ENCODE measurements around the gene FANCE. TPM values are rescaled to one million over a fixed set of nuclear protein-coding genes. Genes with fewer than 3 reads are reported as not detected.

FANCE gene
- total RNA-seq, 2 donors from 2014 or later: 1.8 to 3.7 TPM

GRCh38 chr6:35492258-35492973 is 40.3 kb downstream of the FANCE start:
- ATAC-seq (no peak), DNase-seq (no peak)
- intact Hi-C loops (cut with DNase I): no loop called here

- DNase-seq: no peak
- intact Hi-C loops (cut with DNase I): no loop called here
Observed at GRCh38 chr6:35492974-35493284, 40.8 kb downstream of the FANCE start.

GRCh38 chr6:35493307-35493983 is 41.3 kb downstream of the FANCE start:
- ATAC-seq (no peak), DNase-seq (no peak)
- intact Hi-C loops (cut with DNase I): no loop called here

More at GRCh38 chr6:35492974-35493284, 40.8 kb downstream of the FANCE start:
- no peak for ATAC-seq

- intact Hi-C loops (cut with DNase I): no loop called here
- ATAC-seq (no peak), DNase-seq (no peak)
Observed at GRCh38 chr6:35494161-35494563, 42.0 kb downstream of the FANCE start.

- ATAC-seq (no peak), DNase-seq (no peak)
- intact Hi-C loops (cut with DNase I): no loop called here
Observed at GRCh38 chr6:35495258-35496035, 43.3 kb downstream of the FANCE start.

- intact Hi-C loops (cut with DNase I): no loop called here
- ATAC-seq (peak; percentile 36 to 43), DNase-seq (peak; percentile 65)
Observed at GRCh38 chr6:35496036-35496840, 44.1 kb downstream of the FANCE start.

- ATAC-seq (peak; percentile 58 to 78), DNase-seq (peak; percentile 69)
- intact Hi-C loops (cut with DNase I): no loop called here
Observed at GRCh38 chr6:35496841-35497570, 44.9 kb downstream of the FANCE start, which contains the start of gene TEAD3. Gene TEAD3, minus strand, starts transcription at chr6:35497079.

- DNase-seq (peak; percentile 82), ATAC-seq (peak; percentile 38 to 65)
- intact Hi-C loops (cut with DNase I): no loop called here
Observed at GRCh38 chr6:35497571-35498421, 45.7 kb downstream of the FANCE start.

- no peak for DNase-seq
- intact Hi-C loops (cut with DNase I): no loop called here
- no peak for ATAC-seq
Observed at GRCh38 chr6:35498422-35499067, 46.4 kb downstream of the FANCE start.

GRCh38 chr6:35499372-35499771 is 47.2 kb downstream of the FANCE start:
- no peak for DNase-seq
- no peak for ATAC-seq
- intact Hi-C loops (cut with DNase I): no loop called here

GRCh38 chr6:35500782-35501181 is 48.6 kb downstream of the FANCE start:
- no peak for ATAC-seq
- intact Hi-C loops (cut with DNase I): no loop called here
- DNase-seq: no peak

- DNase-seq: no peak
- ATAC-seq: no peak
- intact Hi-C loops (cut with DNase I): no loop called here
Observed at GRCh38 chr6:35501784-35502183, 49.6 kb downstream of the FANCE start.

- intact Hi-C loops (cut with DNase I): no loop called here
- DNase-seq: no peak
- no peak for ATAC-seq
Observed at GRCh38 chr6:35503534-35503933, 51.4 kb downstream of the FANCE start.

GRCh38 chr6:35505999-35506412 is 53.9 kb downstream of the FANCE start:
- DNase-seq (no peak), ATAC-seq (no peak)
- intact Hi-C loops (cut with DNase I): no loop called here

- ATAC-seq (no peak), DNase-seq (no peak)
- intact Hi-C loops (cut with DNase I): no loop called here
Observed at GRCh38 chr6:35506536-35506935, 54.4 kb downstream of the FANCE start.

GRCh38 chr6:35507221-35507620 is 55.1 kb downstream of the FANCE start:
- ATAC-seq: no peak
- intact Hi-C loops (cut with DNase I): no loop called here
- DNase-seq: no peak

- ATAC-seq (no peak), DNase-seq (no peak)
- intact Hi-C loops (cut with DNase I): no loop called here
Observed at GRCh38 chr6:35508027-35508426, 55.9 kb downstream of the FANCE start.
